GF-D8 (cell line): ENCODE data around the gene LASP1.

ENCODE experiments used
- DNase-seq: peaks from one replicate; lab custom pipeline; 2025; lab: John Stamatoyannopoulos, UW

LASP1 gene

DNA sequence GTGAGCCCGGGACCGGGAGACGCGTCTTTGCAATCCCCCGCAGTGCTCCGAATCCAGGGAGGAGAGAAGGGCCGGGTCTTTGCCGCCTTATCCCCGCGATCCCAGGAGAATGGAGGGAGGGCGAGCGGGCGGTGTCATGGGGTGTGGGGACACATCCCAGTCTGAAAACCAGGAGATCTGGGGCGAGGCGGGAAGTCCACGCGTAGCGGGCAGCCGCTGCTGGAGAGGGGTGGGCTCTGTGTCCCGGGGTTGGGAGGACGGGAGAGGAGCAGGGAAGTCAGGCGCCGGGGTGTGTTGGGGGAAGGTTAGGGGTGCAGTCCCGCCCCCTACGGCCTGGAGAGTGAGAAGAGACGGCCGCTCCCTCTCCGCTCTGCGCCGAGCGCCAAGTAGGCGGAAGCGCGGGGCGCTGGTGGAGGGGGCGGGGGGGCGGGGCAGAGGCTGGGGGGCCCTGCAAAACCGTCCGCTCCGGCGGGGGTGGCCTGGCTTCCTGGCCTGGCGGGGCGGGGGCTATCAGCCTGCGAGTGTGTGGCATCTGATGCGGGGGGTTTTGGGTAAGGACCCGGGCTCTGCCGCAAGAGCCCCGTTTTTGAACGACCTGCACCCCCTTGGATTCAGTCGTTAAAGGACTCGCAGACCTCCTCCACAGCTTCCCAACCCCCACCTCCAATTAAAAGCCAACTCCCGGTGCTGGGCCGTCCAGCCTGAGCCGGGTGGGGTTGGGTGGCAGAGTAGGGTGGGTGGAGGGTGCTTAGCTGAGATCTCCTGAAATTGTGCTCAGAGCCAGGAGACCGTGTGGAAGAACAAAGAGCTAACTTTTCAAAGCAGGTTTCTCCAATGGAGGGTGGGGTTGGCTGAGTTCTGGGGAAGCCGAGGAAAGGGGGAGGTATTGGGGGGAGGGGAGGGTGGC, 654 bp downstream of the LASP1 start:
- DNase-seq: peak; percentile 21

DNA sequence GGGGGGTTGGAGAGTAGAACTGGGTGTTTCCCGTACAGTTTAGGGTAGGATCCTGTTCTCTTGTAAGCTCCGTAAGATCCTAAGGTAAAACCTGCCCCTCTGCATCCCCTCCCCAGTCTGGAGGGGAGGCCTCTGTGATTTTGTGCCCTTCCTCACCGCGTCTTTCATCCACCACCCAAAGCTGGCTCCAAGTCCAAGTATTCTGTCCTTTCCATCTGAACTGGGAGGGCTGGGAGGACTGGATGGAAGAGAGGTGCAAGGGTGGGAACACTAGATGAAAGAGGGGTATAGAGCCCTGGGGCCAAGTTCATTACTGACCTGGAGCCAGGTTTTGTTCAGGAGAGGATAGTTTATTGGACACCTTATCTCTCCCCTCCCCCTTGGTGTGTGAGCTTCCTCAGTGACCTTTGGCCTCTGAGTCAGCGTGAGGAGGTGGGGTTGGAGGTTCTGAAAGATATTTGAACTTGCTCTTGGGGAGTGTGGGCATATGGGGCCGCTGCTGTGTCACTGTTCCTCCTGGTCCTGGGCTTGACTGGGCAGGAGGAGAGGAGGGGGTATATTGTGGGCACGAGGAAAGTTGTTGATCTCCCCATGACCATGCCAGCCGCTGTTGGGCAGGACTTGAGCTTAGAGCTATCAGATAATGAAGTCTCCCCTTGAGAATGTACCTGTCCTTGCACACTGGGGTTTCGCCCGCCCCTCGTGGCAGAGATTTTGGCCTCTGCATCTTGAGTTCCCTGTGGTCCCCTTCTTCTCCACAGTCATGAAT, 1.6 kb downstream of the LASP1 start:
- peak; percentile 69 for DNase-seq

DNA sequence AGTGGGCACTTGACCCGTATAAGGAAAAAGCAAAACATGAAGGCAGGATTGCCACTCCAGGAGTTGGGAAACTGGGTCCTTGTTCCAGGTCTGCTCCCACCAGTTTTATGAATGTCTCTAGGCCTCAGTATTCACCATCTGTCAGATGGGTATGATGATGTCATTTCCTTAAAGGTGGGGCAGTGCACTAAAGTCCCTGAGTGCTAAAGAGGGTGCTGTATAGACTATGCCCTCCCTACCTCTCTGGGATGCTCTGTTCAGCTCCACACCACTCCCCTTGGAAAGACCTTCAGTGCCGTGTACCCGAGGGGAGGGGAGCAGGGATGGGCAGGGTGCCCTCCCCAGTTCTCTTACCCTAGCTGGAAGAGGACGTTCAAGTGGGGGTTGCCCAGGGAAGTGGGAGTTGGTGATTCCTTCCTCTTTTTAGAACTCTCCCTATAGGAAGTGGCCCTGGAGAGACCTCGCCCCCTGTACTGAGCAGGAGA, 2.2 kb downstream of the LASP1 start:
- DNase-seq: no peak

DNA sequence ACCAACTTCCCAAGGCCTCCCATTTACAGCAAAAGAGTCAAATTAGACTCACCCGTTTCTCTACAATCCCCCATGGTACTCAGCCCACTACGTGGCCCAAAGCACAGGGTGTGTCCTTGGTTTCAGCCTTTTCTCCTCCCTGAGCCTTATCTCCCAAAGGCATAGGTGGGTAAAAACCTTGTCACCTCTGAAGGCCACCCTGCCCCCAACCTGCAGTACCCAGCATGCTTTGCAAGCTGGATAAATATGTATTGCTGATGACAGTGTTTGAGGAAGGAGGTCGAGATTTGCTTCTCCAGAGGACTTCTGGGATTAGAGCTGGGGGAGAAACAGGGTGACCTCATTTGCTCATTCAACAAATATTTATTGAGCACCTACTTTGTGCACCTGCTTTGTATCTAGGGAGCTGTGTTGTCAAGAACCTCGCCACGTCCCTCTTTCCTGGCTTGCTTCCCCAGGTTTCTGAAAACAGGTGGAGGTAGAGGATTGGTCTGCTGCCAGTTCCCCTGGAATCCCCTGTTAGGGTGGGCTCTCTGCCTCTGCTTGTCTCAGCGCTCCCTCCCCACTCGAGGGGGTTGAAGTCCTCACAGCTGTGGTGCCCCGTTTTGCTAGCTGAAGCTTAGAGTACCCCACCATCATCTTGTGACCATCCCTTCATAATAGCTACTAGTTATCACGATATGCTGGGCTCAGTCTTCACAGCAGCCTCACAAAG, 3.0 kb downstream of the LASP1 start:
- no peak for DNase-seq

DNA sequence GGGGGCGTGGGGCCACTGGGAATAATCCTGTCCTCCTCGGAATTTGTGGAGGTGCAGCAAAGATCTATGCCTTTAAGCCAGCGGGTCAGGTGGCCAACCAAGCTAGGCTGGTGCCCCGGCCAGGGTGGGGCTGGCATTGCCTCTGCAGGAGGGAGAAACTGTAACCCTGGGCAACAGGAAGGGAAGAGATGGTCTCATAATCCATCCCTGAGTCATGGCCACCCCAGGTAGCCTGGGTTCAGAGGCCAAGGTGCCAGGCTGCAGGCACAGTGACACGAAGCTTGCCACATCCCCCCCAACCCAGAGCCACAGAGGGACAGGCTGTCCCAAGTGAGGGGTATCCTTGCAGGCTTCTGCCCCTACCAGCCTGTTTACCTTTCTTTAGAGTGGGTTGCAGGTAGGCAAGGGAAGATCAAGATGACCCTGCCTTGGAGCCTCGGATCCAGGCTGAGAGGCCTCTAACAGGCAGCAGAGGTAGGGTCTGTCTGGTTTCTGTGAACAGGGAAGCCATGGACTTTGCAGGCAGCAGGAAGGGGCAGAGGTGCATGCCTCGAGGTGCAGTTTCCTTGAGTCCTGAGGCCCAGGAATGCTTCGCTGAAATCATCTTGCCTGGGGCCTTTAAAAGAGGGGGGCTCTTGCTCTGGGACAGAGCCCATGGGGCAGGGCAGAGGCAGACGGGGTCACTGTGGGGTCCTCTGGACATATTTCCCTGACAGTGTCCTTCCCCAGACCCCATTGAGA, 4.0 kb downstream of the LASP1 start:
- DNase-seq: no peak

DNA sequence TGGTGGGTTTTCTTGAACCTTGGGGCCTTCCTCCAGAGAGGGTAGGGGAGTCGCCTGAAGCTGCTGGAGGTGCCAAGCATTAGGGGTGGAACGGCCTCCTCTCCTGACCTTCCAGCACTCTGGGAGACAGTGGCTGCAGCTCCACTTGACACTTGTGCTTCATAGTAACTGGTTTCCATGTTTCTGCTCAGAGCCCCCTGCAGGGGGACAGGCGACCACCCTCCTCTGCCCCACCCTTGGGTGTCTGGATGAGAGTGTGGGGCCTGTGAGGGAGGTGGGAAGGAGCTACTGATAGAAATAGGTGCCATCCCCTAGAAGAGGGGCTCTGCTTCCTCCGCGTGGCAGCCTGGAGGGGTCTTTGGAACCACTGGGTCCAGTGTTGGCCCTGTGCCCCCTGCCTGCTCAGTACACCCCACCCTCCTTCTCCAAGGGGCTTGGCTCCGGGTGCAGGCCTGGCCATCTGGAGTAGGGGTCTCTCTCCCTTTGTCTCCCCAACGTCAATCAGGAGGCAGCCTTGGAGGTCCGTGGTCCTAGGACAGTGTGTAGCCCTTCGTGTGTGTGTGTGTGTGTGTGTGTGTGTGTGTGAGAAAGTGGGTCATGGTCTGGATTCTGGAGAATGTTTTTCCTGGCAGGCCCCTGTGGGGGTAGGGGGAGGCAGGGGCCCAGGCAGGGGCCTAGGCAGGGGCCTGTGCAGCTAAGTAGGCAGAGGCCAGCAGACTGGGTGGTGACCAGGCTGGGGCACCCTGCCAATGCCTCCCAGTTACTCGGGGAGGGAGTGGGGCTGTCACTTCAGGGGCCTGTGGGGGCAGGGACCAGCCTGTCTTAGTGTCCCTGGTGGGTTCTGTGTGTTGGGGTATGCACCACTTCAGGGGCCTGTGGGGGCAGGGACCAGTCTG, 4.9 kb downstream of the LASP1 start:
- DNase-seq: no peak

DNA sequence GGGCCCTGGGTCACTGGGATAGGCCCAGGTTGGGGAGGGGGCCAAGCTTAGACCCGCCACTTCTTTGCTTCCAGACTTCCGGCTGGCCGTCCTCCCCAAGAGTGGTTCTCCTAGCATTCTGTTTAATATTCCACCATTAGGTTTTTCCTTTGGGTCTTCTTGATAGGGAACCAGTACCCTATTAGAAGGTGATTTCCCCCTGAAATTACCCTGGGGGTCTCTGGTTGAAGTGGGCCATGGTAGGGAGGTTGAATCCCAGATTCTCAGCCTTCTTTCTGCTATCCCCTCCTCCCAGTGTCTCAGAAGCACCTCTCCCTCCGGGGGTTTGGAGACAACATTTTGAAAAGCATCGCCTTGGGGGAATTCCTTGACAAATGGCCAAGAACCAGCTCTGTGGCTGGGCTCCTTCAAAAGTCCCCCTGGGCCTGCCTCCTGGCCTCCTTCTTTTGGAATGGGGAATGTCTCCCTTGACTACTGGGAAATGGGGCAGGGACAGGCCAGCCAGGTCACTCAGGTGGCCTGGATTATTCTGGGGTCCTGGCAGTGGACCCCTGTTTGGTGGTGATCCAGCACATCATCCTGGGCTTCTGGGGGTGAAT, 5.7 kb downstream of the LASP1 start:
- no peak for DNase-seq

DNA sequence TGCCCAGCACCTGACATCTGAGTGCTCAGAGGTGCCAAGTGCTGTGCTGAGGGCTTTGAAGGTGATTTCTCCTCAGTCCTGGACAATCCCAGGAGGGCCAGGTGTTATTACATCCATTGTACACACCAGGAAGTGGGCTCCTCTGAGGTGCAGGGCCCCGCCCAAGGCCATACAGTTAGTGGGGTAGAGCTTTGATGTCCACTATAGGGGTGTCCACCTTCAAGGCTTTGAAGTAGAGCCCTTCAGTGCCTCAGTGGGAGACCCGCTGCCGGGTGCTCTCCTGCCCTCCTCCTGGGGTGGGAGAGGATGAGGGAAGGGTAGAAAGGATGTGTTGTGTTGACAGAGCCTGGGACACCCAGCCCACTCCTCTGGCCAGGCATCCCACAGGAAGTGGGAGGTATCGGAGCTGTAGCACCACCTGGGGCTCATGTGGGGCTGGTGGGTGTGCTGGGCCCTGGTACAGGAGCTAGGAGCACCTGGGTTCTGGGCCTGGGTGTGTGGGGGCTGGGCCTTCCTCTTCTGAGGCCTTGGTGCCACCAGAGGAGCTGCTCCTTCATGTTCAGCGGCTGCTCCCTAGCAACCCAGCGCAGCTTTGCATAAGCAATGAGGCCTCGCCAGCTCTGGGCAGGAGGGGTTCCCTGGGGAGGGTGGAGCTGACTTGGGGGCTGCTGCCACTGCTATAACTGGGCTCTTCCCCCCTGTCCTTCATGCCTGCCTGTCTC, 7.4 kb downstream of the LASP1 start:
- DNase-seq: no peak

DNA sequence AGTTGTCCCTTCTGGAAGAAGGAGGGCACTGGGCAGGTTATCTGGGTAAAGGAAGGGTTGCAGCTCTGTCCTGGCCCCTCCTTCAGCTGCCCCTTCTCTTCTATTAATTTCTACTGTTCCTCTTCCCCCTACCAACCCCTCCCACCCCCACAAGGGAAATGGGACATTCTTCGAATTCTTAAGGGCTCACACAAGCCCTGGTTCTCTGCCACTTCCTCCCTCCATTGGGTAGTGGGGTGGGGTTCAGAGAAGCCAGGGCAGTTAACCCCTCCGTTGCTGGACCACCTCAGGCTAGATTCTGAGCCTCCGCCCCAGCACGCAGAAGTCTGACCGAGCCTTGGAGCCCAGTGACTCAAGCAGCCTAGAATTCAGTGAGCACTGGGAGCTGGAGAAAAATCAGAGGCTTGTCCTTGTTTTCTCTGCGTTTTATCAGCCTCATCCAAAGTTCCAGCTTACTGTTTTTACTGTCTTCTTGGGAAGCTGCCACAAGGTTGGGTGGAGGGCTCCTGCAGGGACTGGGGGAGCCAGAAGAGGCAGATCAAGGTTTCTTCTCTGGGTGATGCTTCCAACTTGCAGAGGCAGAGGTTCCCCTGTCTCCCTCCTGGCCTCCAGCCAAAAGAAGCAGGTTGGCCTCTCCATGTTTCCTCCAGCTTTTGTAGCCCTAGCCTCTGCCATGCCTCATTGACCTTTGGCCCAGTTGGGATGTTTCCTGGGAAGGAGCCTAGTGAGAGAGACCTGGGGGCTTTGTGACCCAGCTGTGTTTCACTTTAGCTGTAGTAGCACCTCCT, 10.2 kb downstream of the LASP1 start:
- DNase-seq: no peak

DNA sequence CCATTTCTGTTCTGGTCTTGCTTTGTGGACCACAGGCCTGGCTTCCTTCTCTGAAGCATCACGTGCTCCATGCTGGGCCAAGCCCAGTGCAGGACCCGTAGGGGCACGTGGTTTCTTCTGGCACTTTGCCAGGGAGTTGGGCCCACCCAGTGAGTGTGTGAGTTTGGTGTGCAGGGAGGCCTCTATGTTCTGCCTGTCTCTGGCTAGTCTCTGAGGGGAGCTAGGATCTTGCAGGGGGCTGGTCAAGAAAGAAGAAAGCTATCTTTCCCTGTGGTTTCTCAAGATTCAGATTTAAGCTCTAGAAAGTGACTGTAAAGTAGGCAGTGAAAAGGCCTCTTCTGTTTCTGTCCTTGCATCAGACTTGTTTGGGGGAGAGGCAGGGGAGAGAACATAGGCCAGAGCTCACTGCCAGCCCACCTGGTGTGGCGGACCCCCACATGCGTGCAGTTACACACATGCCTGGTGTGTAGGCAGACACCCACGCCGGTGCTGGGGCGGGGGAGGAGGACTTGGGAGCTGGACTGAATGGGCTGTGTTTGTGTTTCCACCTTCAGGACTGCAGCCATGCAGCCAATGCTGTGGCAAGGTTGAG, 11.8 kb downstream of the LASP1 start:
- DNase-seq: no peak

DNA sequence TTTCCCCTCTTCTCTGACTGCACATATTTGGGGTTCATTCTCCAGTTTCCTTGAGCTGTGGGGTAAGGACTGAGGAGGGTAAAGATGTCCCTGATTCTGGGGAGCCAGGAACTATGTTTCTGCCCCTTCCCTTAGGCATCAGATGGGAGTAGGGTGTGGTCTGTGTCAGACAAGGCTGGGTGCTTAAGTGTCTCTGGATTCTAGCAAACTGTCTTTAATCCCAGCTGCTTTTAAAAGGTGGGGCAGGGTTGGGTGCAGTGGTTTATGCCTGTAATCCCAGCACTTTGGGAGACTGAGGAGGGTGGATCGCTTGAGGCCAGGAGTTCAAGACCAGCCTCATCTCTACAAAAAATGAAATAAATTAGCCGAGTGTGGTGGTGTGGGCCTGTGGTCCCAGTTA, 13.0 kb downstream of the LASP1 start:
- no peak for DNase-seq

DNA sequence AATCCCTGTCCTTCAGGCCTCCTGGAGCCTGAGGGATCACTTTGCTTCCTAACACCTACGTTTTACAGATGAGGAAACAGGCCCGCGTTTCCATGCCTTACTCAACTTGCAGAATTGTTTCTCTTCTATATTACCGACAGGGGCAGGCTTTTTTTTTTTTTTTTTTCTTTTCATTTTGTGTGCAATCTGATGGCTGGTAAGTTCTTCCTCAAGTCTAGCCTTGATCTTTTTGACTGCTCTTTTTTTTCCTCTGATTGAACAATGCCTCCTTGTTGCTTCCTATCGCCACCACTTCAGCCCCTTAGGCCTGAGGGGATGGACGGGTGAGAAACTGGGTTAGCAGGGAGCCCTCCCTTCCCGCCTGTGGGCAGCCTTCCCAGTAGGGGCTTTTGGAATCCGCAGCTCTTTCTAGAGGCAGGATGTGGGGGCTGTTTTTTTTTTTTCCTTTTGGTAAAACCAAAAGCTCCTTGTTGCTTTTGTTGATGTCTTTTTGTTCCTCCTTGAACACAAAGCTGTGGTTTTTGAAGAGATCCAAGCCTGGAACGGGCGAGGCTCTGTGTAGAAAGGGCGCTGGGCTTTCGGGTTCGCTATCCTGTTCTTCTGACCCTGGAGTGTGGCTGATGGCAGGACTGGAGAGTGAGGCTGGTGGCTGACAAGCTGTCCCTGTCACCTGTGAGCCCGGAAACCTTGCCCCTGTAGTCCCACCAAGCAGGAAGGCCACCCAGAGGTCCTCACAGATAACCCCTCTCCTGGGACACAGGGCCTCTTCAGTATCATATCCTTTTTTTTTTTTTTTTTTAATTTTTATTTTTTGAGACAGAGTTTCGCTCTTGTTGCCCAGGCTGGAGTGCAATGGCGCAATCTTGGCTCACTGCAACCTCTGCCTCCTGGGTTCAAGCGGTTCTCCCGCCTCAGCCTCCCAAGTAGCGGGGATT, 14.0 kb downstream of the LASP1 start:
- no peak for DNase-seq

DNA sequence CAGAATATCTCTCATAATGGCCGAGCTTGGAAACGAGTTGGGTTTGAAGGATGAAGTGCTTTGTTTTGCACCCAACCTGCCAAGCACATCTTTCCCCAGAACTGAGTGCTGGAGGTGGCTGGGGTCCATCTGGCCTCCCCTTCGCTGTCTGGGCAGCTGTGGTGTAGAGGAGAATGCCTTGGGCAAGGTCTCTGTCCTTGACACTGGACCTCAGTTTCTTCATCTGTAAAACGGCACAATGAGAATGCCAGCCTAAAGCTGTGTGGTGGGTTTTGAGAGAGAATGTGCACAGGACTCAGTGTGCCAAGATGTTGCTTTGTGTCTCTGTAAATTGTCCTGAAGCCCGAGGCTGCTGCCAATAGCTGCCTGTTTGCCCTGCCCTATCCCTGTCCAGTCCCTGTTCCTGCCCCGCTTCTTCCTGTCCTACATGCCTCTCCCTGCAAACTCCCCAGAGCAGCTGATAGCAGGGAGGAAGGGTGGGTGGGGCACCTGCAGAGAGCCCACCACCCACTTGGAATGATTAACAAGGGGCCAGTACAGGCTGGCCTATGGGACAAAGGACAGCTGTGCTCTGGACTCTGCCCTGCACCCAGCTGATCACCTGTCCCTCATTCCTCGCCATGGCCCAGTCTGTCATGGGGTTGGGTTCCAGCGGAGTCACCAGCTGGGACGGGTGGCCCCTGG, 15.3 kb downstream of the LASP1 start:
- DNase-seq: no peak

DNA sequence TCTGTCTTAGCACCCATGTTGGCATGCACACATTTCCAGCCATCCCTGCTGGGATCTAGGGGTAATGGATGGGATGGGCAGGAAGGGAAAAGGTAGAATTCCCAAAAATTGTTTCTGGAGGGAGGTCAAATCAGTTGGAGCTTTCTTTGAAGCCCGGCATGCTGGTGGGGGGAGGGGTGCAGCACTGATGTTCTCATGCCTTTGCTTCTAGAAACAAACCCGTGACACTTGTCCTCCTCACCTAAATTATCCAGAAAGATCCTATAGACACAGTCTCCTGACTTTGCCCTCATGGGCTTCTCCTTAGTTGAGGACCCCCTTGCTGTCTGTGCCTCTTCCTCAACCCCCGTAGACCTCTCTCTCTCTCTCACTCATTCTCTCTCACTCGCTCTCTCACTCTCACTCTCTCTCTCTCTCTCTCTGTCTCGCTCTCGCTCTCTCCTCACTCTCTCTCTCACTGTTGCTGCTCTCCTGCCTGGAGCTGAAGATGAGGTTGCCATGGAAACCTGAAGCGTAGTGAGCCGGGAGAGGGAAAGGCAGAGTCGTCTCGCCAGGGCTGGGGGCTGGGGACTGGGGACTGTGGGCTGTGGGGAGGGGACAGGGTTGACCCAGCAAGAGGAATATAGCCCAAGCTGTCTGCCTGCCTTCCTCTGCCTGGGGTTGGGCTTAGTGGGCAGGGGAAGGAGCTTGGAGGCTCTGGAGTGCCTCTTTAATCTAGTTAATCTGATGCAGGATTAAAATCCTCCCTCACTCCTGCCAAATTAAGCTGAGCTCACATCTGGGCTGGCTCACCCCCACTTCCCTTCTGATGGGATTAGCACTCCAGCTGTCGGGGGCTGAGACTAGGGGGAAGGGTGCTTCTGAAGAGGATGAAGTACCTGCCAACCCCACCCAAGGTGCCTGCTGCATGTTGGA, 16.1 kb downstream of the LASP1 start:
- no peak for DNase-seq

DNA sequence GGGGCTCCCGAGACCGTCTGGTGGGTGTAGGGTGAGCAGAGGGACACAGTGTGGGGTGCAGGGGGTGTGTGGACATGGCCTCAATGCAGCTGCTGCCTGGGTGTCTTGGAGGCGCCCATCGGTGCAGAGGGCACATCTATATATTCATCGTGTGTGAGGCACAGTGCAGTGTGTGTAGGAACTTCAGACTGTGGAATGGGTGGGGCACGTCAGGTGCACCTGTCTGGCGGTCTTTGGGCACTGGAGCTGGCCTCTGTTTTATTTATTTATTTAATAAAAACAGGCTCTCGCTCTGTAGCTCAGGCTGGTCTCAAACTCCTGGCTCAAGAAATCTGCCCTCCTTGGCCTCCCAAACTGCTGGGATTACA, 16.8 kb downstream of the LASP1 start:
- DNase-seq: no peak

DNA sequence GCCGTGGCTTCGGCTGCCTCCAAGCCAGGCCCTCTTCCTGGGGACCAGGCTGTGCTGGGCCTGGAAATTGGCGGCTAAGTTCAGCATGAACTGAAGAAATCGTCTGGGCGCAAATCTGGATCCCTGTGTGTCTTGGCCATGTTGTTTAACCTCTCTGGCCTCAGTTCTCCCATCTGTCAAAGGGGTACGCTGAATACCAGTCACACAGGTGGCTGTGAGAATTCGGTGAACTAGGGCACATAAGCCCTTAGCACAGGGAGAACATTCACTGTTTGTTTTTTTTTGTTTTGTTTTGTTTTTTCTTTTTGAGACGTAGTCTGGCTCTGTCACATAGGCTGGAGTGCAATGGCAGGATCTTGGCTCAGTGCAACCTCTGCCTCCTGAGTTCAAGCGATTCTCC, 19.0 kb downstream of the LASP1 start:
- DNase-seq: no peak
